ENCODE data around the gene GRHPR. TPM values are rescaled to one million over a fixed set of nuclear protein-coding genes. Genes with fewer than 3 reads are reported as not detected.

Gene GRHPR
- polyA plus RNA-seq, 1 experiment, result 227 TPM

DNA sequence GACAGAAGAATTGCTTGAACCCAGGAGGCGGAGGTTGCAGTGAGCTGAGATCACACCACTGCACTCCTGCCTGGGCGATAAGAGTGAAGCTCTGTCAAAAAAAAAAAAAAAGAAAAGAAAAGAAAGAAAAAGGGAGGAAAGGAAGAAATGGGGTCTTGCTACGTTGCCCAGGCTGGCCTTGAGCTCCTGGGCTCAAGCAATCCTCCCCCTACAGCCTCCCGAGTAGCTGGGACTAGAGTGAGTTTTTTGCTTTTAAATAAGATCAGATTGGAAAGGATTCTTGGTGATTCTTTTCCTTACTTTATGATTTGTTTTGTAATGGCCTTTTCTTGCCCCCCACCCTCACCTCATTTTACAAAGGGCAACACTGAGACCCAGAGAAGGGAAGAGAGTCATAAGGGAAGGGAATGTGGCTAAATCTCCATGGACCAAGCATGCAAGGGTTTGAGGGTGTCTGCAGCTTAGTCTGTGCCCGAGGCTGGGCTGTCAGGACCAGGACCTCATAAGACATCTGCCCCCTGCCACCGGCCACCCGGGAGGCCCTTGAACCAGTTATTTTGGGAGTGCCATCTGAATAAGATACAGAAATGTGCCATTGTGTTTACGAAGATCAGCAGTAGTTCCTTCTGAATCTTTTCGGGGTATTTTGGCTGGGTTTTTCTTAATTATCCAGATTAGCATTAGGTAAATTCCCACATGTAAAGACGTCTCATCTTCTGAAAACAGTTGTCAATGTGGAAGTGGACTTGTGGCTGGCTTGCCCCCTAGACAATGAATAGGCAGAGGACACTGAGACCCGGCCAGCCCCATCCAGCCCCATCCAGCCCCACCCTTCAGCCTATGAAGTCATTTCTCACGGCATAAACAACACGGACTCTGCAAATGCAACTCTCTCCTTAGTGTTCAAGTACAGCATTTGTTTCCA is 44.5 kb upstream of the GRHPR start:
- H3K27me3 ChIP-seq (ENCODE audit: control insufficient read depth, insufficient read depth, low read length), result no peaks in the 10 kb centered on the region; the same call in 1 of the 2 replicates
- TF ChIP-seq, protein P1, sequence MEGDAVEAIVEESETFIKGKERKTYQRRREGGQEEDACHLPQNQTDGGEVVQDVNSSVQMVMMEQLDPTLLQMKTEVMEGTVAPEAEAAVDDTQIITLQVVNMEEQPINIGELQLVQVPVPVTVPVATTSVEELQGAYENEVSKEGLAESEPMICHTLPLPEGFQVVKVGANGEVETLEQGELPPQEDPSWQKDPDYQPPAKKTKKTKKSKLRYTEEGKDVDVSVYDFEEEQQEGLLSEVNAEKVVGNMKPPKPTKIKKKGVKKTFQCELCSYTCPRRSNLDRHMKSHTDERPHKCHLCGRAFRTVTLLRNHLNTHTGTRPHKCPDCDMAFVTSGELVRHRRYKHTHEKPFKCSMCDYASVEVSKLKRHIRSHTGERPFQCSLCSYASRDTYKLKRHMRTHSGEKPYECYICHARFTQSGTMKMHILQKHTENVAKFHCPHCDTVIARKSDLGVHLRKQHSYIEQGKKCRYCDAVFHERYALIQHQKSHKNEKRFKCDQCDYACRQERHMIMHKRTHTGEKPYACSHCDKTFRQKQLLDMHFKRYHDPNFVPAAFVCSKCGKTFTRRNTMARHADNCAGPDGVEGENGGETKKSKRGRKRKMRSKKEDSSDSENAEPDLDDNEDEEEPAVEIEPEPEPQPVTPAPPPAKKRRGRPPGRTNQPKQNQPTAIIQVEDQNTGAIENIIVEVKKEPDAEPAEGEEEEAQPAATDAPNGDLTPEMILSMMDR (IDR thresholded peaks at IDR 0.05; ENCODE audit: insufficient read depth, low read depth, low read length), result no peak
- no peak overlapping the region for H3K4me3 ChIP-seq (ENCODE audit: low read depth, low read length)
- no peak for DNase-seq (ENCODE audit: low read depth)
- ChIA-PET POLR2A (no interaction called here), CTCF (interaction anchor here (0.5 to 1.7 kb wide), 3 partner anchors 9 to 321 kb away, joined by 3 to 5 read pairs (median 4); no protein-coding TSS in a partner anchor)
- H3K36me3 ChIP-seq (ENCODE audit: control insufficient read depth, insufficient read depth, low read length), result no peaks in the 10 kb centered on the region

GRCh38 chr9:37378613-37379004 is 43.9 kb upstream of the GRHPR start:
- TF ChIP-seq, protein P1 (IDR thresholded peaks at IDR 0.05; ENCODE audit: insufficient read depth, low read depth, low read length), result no peak
- no peak for DNase-seq (ENCODE audit: low read depth)
- ChIA-PET POLR2A (no interaction called here), CTCF (no interaction called here)
- H3K4me3 ChIP-seq (ENCODE audit: low read depth, low read length), result no peak overlapping the region
- H3K27me3 ChIP-seq (ENCODE audit: control insufficient read depth, insufficient read depth, low read length), result no peaks in the 10 kb centered on the region; the same call in 1 of the 2 replicates
- H3K36me3 ChIP-seq (ENCODE audit: control insufficient read depth, insufficient read depth, low read length), result no peaks in the 10 kb centered on the region

- Histone ChIP-seq H3K4me3 (ENCODE audit: low read depth, low read length) (no peak overlapping the region), H3K36me3 (ENCODE audit: control insufficient read depth, insufficient read depth, low read length) (no peaks in the 10 kb centered on the region), H3K27me3 (ENCODE audit: control insufficient read depth, insufficient read depth, low read length) (no peaks in the 10 kb centered on the region; the same call in 1 of the 2 replicates)
- DNase-seq (ENCODE audit: low read depth), result no peak
- POLR2A ChIA-PET, result no interaction called here
- TF ChIP-seq, protein P1 (IDR thresholded peaks at IDR 0.05; ENCODE audit: insufficient read depth, low read depth, low read length), result no peak
- CTCF ChIA-PET, result no interaction called here
Observed at GRCh38 chr9:37379835-37380234, 42.7 kb upstream of the GRHPR start.

- ChIA-PET POLR2A (no interaction called here), CTCF (no interaction called here)
Observed at GRCh38 chr9:37380570-37380969, 41.9 kb upstream of the GRHPR start.

DNA sequence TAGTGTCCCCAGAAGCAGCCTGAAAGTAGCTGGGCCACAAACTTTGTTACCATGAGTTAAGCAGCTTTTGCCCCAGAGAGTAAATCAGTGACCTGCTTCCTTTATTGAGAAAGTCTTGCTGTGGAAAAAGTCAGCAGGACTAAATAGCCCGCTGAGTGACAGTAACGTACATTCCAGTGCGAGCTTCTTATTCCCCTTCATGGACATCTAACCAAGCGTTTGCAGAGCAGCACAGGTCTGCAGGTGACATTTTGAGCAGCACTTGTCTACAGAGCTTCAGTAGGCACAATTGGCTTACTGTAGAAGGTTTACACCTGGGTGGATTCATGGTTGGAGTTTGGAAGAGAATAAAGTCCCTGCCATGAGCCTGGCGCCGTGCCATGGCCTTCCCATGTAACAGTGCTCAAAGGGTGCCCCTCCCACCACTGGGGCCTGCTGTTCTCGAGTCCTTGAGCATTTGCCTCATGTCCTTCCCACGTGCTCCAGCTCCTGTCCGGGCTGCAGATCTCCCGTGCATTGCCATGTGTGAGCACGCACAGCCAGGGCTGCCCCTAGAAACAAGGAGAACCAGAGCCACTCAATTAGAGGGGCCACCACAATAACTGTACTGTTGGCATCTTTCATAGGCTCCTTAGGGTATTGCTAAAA is 41.3 kb upstream of the GRHPR start:
- Histone ChIP-seq H3K36me3 (ENCODE audit: control insufficient read depth, insufficient read depth, low read length) (no peaks in the 10 kb centered on the region), H3K27me3 (ENCODE audit: control insufficient read depth, insufficient read depth, low read length) (no peaks in the 10 kb centered on the region; the same call in 1 of the 2 replicates), H3K4me3 (ENCODE audit: low read depth, low read length) (no peak overlapping the region)
- DNase-seq (ENCODE audit: low read depth), result no peak
- ChIA-PET CTCF (no interaction called here), POLR2A (no interaction called here)
- TF ChIP-seq, protein P1 (IDR thresholded peaks at IDR 0.05; ENCODE audit: insufficient read depth, low read depth, low read length), result no peak

More at GRCh38 chr9:37380570-37380969, 41.9 kb upstream of the GRHPR start:
- no peak for DNase-seq (ENCODE audit: low read depth)
- TF ChIP-seq, protein P1 (IDR thresholded peaks at IDR 0.05; ENCODE audit: insufficient read depth, low read depth, low read length), result no peak
- Histone ChIP-seq H3K36me3 (ENCODE audit: control insufficient read depth, insufficient read depth, low read length) (no peaks in the 10 kb centered on the region), H3K4me3 (ENCODE audit: low read depth, low read length) (no peak overlapping the region), H3K27me3 (ENCODE audit: control insufficient read depth, insufficient read depth, low read length) (no peaks in the 10 kb centered on the region; the same call in 1 of the 2 replicates)
